Measurements from ENCODE around the gene DNAH17. TPM values are rescaled to one million over a fixed set of nuclear protein-coding genes. Genes with fewer than 3 reads are reported as not detected.

Gene DNAH17
- polyA plus RNA-seq, 1 experiment: not detected

DNA sequence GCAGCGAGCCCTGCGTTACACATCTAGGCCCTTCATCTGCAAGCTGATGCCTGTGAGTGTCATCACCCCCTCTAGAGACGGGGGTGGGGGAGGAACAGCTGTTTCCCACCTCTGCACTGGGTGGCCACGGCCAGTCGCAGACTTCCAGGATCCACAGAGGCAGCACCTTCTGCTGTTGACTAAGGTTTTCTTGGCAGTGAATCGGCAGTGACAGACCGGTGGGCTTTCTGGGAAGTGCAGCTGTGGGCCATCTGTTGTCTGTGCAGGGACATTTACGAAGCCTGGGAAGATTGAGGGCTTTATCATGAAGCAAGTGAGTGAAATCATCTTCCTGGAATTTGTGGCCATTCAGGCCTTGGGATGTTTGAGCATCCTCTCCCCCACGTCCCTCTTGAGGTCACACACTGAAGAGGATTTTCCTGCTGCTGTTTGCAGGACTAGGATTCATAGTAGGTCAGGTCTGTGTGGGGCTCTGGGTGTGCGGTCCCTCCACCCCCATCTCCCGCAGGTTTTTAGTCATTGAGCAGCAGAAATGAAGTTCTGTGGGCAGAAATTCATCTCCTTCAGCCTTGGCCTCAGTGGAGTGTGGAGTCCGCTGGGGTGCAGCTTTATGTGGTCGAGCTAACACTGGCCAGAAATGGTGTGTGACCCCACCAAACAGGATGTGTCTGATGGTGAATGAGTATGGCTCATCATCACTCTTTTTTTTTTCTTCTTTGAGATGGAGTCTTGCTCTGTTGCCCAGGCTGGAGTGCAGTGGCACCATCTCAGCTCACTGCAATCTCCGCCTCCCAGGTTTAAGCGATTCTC, 186.8 kb downstream of the DNAH17 start:
- DNase-seq (ENCODE audit: low read depth): peak; percentile 96
- TF ChIP-seq, protein P1, sequence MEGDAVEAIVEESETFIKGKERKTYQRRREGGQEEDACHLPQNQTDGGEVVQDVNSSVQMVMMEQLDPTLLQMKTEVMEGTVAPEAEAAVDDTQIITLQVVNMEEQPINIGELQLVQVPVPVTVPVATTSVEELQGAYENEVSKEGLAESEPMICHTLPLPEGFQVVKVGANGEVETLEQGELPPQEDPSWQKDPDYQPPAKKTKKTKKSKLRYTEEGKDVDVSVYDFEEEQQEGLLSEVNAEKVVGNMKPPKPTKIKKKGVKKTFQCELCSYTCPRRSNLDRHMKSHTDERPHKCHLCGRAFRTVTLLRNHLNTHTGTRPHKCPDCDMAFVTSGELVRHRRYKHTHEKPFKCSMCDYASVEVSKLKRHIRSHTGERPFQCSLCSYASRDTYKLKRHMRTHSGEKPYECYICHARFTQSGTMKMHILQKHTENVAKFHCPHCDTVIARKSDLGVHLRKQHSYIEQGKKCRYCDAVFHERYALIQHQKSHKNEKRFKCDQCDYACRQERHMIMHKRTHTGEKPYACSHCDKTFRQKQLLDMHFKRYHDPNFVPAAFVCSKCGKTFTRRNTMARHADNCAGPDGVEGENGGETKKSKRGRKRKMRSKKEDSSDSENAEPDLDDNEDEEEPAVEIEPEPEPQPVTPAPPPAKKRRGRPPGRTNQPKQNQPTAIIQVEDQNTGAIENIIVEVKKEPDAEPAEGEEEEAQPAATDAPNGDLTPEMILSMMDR (IDR thresholded peaks at IDR 0.05; ENCODE audit: insufficient read depth, low read depth, low read length): peak; percentile 19; the same call in 1 of the 2 replicates
- H3K36me3 ChIP-seq (ENCODE audit: control insufficient read depth, insufficient read depth, low read length): 0 out of 2 replicates have a peak, but pooled peaks cover 3% of the 10 kb centered on the region
- CTCF ChIA-PET: interaction anchor here (0.6 to 3.5 kb wide), 11 partner anchors 9 to 140 kb away, joined by 3 to 16 read pairs (median 4); no protein-coding TSS in a partner anchor
- POLR2A ChIA-PET: interaction anchor here (1.0 kb wide), 1 partner anchor 32 kb away, joined by 3 read pairs; no protein-coding TSS in a partner anchor
- H3K27me3 ChIP-seq (ENCODE audit: control insufficient read depth, insufficient read depth, low read length): no peaks in the 10 kb centered on the region
- H3K4me3 ChIP-seq (ENCODE audit: low read depth, low read length): no peak overlapping the region

DNA sequence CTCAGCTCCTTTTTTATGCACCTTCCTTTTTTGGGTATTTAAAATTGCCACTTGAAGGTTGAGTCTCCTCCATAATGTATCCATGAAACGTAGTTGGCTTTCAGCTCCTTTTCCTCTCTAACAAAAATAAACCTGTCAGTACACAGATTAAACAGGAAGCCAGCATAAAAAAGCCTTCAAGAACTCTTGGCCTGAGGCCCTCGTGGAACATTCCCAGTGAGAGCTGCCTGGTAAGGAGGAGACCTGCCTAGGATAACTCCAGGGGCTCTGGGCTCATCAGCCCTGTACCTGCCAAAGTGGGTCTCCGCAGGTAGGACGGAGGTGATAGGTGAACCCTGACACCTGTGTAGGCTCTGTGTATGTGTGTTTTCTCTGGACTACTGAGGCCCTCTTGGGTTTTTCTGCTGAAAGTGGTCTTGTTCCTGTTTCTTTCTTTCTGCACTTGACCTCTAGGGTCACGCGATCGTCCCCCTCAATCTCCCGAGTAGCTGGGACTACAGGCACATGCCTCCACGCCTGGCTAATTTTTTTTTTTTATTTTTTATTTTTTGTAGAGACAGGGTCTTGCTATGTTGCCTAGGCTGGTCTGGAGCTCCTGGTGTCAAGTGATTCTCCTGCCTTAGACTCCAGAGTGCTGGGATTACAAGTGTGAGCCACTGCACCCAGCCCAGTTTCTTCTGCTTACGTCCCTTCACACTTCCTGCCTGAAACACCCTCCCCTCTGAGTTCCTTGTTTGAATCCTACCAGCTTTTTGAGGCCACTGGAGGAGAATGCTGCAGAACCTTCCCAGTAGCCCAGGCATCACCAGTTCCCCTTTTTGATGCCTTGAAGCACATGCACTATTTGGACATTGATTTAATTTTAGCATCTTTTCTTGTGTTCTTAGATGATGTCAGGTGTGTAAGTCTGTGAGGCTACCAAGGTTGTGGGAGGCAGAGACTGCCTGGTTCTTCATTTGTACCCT, 188.9 kb downstream of the DNAH17 start:
- TF ChIP-seq, protein P1 (IDR thresholded peaks at IDR 0.05; ENCODE audit: insufficient read depth, low read depth, low read length): no peak

DNA sequence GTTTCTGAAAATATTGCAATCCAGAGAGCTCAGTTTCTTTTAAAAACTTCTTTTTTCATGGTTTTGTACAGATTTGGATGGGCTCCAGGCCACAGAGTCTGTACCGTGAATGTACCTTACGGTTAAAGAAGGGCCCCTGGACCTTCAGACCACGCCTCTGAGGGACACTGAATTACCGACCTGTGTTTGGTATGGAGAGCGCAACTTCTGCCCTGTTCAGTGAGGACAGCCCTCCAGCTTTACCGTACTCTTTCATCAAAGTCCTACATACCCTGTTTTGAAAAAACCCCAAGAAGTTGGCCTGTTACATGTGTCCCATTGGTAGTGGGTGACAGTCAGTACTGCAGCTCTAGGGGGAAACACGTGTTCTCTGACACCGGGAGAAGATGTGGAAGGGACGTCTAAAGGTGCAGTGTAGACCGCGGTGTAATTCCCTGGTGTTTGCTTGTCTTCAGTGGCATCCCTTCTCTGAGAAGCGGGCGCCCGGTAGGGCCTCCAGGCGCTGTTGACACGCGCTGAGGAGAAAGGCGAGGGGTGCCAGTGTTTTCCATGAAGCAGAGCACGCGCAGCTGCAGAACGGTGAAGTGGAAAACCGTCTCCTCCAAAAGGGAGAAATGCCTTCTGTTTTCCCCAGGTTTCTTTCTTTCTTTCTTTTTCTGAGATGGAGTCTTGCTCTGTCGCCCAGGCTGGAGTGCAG, 192.6 kb downstream of the DNAH17 start:
- peaks cover 5% of the 10 kb centered on the region for H3K36me3 ChIP-seq (ENCODE audit: control insufficient read depth, insufficient read depth, low read length)
- TF ChIP-seq, protein P1 (IDR thresholded peaks at IDR 0.05; ENCODE audit: insufficient read depth, low read depth, low read length): no peak
- no peaks in the 10 kb centered on the region for H3K27me3 ChIP-seq (ENCODE audit: control insufficient read depth, insufficient read depth, low read length)
- H3K4me3 ChIP-seq (ENCODE audit: low read depth, low read length): no peak overlapping the region
- no peak for DNase-seq (ENCODE audit: low read depth)
- ChIA-PET POLR2A (interaction anchor here (0.7 kb wide), 1 partner anchor 33 kb away, joined by 3 read pairs; no protein-coding TSS in a partner anchor), CTCF (interaction anchor here (0.6 to 1.3 kb wide), 3 partner anchors 21 to 953 kb away, joined by 3 to 4 read pairs (median 3); no protein-coding TSS in a partner anchor)

More for the DNA sequence above, 188.9 kb downstream of the DNAH17 start:
- no peaks in the 10 kb centered on the region for H3K27me3 ChIP-seq (ENCODE audit: control insufficient read depth, insufficient read depth, low read length)
- ChIA-PET CTCF (interaction anchor here (1.7 kb wide), 1 partner anchor 27 kb away, joined by 6 read pairs; no protein-coding TSS in a partner anchor), POLR2A (no interaction called here)
- peaks cover 5% of the 10 kb centered on the region for H3K36me3 ChIP-seq (ENCODE audit: control insufficient read depth, insufficient read depth, low read length)
- DNase-seq (ENCODE audit: low read depth): no peak
- H3K4me3 ChIP-seq (ENCODE audit: low read depth, low read length): no peak overlapping the region

DNA sequence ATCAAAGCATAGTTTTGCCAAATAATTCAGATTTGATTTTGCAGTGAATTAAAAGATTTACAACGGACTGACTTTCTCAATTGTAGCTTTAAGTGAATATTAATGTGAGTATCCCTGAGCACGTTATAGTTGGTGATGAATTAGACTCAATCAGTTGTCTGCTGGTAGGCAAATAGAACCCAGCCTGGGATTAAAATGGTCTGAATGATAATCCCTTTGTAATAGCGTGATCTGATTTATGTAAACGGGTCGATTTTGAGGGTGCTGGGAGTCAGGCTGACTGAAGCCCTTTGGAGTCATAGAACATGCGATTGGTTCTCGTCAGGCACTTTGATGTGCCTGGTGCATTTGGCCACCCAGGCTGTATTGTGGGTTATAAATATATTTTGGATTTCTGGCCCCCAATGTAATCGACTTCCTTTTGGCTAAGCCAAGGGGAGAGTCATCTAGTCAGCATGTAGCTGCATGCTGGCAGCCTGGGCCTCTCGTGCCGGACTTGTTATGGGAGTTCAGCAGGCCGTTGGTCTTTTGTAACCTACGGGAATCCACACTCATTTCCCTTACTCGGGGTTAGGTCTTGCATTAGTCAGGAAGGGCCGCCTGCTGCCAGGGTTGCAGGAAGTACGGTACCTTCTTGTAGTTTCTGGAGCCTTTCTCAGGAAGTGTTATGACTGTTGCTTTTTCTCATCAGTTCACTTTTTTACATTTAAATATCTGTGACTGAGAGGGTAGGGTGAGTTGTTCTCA, 193.3 kb downstream of the DNAH17 start:
- peak; percentile 96 for DNase-seq (ENCODE audit: low read depth)
- POLR2A ChIA-PET: interaction anchor here (0.7 kb wide), 1 partner anchor 34 kb away, joined by 3 read pairs; no protein-coding TSS in a partner anchor

More for the DNA sequence above, 193.3 kb downstream of the DNAH17 start:
- no peaks in the 10 kb centered on the region for H3K27me3 ChIP-seq (ENCODE audit: control insufficient read depth, insufficient read depth, low read length)
- TF ChIP-seq, protein P1 (IDR thresholded peaks at IDR 0.05; ENCODE audit: insufficient read depth, low read depth, low read length): no peak
- peaks cover 5% of the 10 kb centered on the region for H3K36me3 ChIP-seq (ENCODE audit: control insufficient read depth, insufficient read depth, low read length)
- CTCF ChIA-PET: interaction anchor here (0.7 to 1.3 kb wide), 4 partner anchors 22 to 325 kb away, joined by 3 to 4 read pairs (median 3); no protein-coding TSS in a partner anchor
- H3K4me3 ChIP-seq (ENCODE audit: low read depth, low read length): no peak overlapping the region
